Thoracic aorta (tissue), 2 donors: ENCODE measurements around the gene NR2E1. TPM values are rescaled to one million over a fixed set of nuclear protein-coding genes. Genes with fewer than 3 reads are reported as not detected.

Experiments used
- ATAC-seq: fragments of 150-250 bp; one replicate; pipeline ENCODE4 v1.8.0; 2017; ENCODE audit warnings: low read depth; ENCODE audit not compliant: insufficient number of reproducible peaks, low FRiP score
- DNase-seq: peaks from one replicate; pipeline ENCODE4 v3.0.0-alpha.2; 2020; ENCODE audit warnings: low spot score
- H3K27ac ChIP-seq, 2 donors: fragments of 200-600 bp; sonication (generic); 1 replicate in 1 of 2; 2 replicates in 1 of 2; pipeline ENCODE4 v1.5.1; 2016; ENCODE audit warnings: mild to moderate bottlenecking in 2 of 2, moderate library complexity in 2 of 2
- H3K27me3 ChIP-seq: fragments of 200-600 bp; sonication (generic); replicated peaks from 2 replicates; pipeline ENCODE4 v1.6.0; 2016; ENCODE audit warnings: mild to moderate bottlenecking; ENCODE audit not compliant: insufficient read depth
- H3K36me3 ChIP-seq: fragments of 200-600 bp; sonication (generic); one replicate; pipeline ENCODE4 v1.5.1; 2016
- H3K4me1 ChIP-seq, 2 donors: fragments of 200-600 bp; sonication (generic); 1 replicate in 1 of 2; 2 replicates in 1 of 2; pipeline versions ENCODE4 v1.5.1 to v1.6.0; 2016; ENCODE audit warnings: low read depth in 2 of 2, mild to moderate bottlenecking in 1 of 2; ENCODE audit not compliant: control insufficient read depth in 1 of 2
- H3K4me3 ChIP-seq: fragments of 200-600 bp; sonication (generic); 2 replicates; pipeline ENCODE4 v1.5.1; 2016; ENCODE audit warnings: mild to moderate bottlenecking
- H3K9me3 ChIP-seq: fragments of 200-600 bp; sonication (generic); 2 replicates; pipeline ENCODE4 v1.5.1; 2016
- CTCF ChIP-seq: fragments of 200-600 bp; sonication (generic); IDR thresholded peaks from one replicate; pipeline ENCODE4 v1.5.1; 2019; ENCODE audit warnings: antibody characterized with exemption
- total RNA-seq, 2 donors: library from RNA; depleted of rRNA; stranded (reverse); fragments of >200 nt; gene quantifications; one replicate each; pipeline versions ENCODE4 v1.1.0 to v1.2.3, GENCODE V29; 2016

Gene NR2E1
- total RNA-seq, 2 donors from 2014 or later: not detected

GRCh38 chr6:108200631-108201030 lies 34.8 kb downstream of the NR2E1 start:
- DNase-seq (no peak), ATAC-seq (no peak)

GRCh38 chr6:108203189-108204112 lies 37.6 kb downstream of the NR2E1 start:
- H3K27ac ChIP-seq: no peak overlapping the region
- no peaks in the 10 kb centered on the region for H3K27me3 ChIP-seq
- DNase-seq (no peak), ATAC-seq (no peak)
- no peaks in the 10 kb centered on the region for H3K9me3 ChIP-seq
- no peaks in the 10 kb centered on the region for H3K4me1 ChIP-seq
- no peak for TF ChIP-seq CTCF
- H3K4me3 ChIP-seq: no peak overlapping the region
- no peaks in the 10 kb centered on the region for H3K36me3 ChIP-seq

More at GRCh38 chr6:108200631-108201030, 34.8 kb downstream of the NR2E1 start:
- H3K36me3 ChIP-seq: no peaks in the 10 kb centered on the region
- H3K27me3 ChIP-seq: no peaks in the 10 kb centered on the region
- no peaks in the 10 kb centered on the region for H3K9me3 ChIP-seq
- H3K4me1 ChIP-seq: no peaks in the 10 kb centered on the region
- H3K4me3 ChIP-seq: no peak overlapping the region
- no peak for TF ChIP-seq CTCF
- H3K27ac ChIP-seq: no peak overlapping the region

- Histone ChIP-seq H3K4me3 (no peak overlapping the region), H3K36me3 (no peaks in the 10 kb centered on the region), H3K27ac (no peak overlapping the region), H3K27me3 (no peaks in the 10 kb centered on the region), H3K9me3 (no peaks in the 10 kb centered on the region), H3K4me1 (no peaks in the 10 kb centered on the region)
- no peak for TF ChIP-seq CTCF
- ATAC-seq (no peak), DNase-seq (no peak)
These were observed 41.2 kb downstream of the NR2E1 start for GRCh38 chr6:108207013-108207412.

GRCh38 chr6:108209738-108210137 lies 43.9 kb downstream of the NR2E1 start:
- Histone ChIP-seq H3K9me3 (no peaks in the 10 kb centered on the region), H3K27me3 (no peaks in the 10 kb centered on the region), H3K4me3 (no peak overlapping the region), H3K27ac (no peak overlapping the region), H3K36me3 (no peaks in the 10 kb centered on the region), H3K4me1 (no peaks in the 10 kb centered on the region)
- DNase-seq (no peak), ATAC-seq (no peak)
- no peak for TF ChIP-seq CTCF

- ATAC-seq: no peak
These were observed 44.7 kb downstream of the NR2E1 start for GRCh38 chr6:108210556-108210955.

More at GRCh38 chr6:108210556-108210955, 44.7 kb downstream of the NR2E1 start:
- TF ChIP-seq CTCF: no peak
- no peaks in the 10 kb centered on the region for H3K9me3 ChIP-seq
- no peaks in the 10 kb centered on the region for H3K36me3 ChIP-seq
- H3K27ac ChIP-seq: no peak overlapping the region
- H3K4me1 ChIP-seq: no peaks in the 10 kb centered on the region
- no peak overlapping the region for H3K4me3 ChIP-seq
- no peaks in the 10 kb centered on the region for H3K27me3 ChIP-seq
- DNase-seq: no peak
